Measurements from ENCODE around the gene FBLN2.

The FBLN2 gene

DNA sequence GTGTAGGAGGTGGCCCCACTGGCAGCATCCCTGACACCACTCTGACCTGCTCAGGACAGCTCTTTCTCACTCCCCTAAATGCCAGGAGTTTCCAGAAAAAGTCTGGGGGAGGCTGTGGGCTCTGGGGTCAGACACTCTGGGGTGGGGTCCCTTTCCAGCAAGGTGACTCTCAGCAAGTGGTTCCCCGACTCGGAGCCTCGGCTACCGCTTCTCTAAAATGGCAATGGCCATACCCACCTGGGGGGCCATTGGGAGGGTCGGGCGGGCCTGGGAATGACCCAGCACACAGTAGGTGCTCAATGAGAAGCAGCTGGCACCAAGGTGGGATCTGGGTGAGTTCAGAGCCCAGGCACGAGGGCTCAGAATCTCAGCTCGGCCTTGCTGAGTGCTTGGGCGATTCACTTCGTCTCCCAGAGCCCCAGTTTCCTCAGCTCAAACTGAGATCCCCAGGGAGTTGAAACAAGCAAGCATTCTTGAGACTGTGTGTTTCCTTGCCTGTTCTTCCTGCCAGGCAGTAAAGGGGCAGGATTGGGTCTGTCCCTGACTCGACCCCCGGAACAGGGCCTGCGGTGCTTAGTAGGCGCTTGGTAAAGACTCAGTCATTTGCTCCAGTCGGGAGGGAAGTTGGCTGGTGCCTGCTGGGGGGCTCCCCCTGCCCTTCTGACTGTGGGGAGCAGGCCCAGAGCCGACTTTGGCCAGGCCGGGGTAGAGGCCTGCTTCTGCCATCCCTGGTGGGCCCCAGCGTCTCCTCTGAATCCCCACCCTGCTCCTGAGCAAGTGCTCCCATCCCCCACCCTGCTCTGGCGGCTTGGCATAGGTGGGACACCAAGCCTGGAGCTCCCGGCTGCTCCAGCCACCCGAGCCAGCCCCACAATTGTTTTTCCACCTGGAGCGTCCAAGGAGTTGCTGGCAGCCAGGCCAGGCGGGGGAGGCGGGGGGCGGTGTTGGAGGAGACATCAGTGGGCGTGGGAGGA, 32.9 kb upstream of the FBLN2 start:
- no peak overlapping the region for H3K27ac ChIP-seq (ENCODE audit: low read length)
- H3K9ac ChIP-seq (ENCODE audit: low read length) = no peak overlapping the region
- peaks cover 21% of the 10 kb centered on the region for H3K27me3 ChIP-seq (ENCODE audit: low read depth, low read length)
- H4K20me1 ChIP-seq (ENCODE audit: insufficient read depth, low read length) = no peaks in the 10 kb centered on the region
- no peak for TF ChIP-seq EZH2phosphoT487 (IDR thresholded peaks at IDR 0.05; ENCODE audit: low read depth)
- TF ChIP-seq, protein P1, sequence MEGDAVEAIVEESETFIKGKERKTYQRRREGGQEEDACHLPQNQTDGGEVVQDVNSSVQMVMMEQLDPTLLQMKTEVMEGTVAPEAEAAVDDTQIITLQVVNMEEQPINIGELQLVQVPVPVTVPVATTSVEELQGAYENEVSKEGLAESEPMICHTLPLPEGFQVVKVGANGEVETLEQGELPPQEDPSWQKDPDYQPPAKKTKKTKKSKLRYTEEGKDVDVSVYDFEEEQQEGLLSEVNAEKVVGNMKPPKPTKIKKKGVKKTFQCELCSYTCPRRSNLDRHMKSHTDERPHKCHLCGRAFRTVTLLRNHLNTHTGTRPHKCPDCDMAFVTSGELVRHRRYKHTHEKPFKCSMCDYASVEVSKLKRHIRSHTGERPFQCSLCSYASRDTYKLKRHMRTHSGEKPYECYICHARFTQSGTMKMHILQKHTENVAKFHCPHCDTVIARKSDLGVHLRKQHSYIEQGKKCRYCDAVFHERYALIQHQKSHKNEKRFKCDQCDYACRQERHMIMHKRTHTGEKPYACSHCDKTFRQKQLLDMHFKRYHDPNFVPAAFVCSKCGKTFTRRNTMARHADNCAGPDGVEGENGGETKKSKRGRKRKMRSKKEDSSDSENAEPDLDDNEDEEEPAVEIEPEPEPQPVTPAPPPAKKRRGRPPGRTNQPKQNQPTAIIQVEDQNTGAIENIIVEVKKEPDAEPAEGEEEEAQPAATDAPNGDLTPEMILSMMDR (IDR thresholded peaks at IDR 0.05; ENCODE audit: low read depth, low read length) = no peak
- peaks cover 11% of the 10 kb centered on the region for H3K4me1 ChIP-seq (ENCODE audit: low read length)
- no peak overlapping the region for H2AFZ ChIP-seq (ENCODE audit: low read depth, low read length)
- H3K9me3 ChIP-seq (ENCODE audit: insufficient read depth, low read length) = no peaks in the 10 kb centered on the region
- no peak overlapping the region for H3K4me3 ChIP-seq (ENCODE audit: low read length)
- H3K36me3 ChIP-seq (replicated peaks; ENCODE audit: low read depth, low read length) = no peaks in the 10 kb centered on the region
- H3K79me2 ChIP-seq (ENCODE audit: low read length) = no peaks in the 10 kb centered on the region
- H3K4me2 ChIP-seq (ENCODE audit: low read length) = no peak overlapping the region

DNA sequence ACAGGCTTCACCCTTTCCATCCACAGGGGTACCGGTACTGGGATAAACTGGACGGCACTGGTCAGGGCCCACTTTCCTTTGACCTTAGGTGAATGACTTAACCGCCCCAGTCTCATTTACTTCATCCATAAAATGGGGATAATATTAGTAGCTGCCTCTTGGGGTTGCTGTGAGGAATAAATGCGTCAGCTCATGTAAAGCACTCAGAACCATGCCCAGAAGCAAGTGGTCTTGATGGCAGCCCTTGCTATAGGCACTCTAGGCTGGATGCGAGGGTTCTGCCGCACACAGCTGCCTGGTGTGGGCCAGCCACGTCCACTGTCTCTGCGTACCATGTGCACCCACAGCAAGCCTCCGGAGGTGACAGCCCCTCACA, 32.2 kb upstream of the FBLN2 start:
- no peaks in the 10 kb centered on the region for H3K9me3 ChIP-seq (ENCODE audit: insufficient read depth, low read length)
- no peaks in the 10 kb centered on the region for H3K79me2 ChIP-seq (ENCODE audit: low read length)
- H3K27me3 ChIP-seq (ENCODE audit: low read depth, low read length) = peaks cover 21% of the 10 kb centered on the region
- no peak overlapping the region for H2AFZ ChIP-seq (ENCODE audit: low read depth, low read length)
- H3K4me3 ChIP-seq (ENCODE audit: low read length) = no peak overlapping the region
- no peaks in the 10 kb centered on the region for H3K36me3 ChIP-seq (replicated peaks; ENCODE audit: low read depth, low read length)
- H3K4me1 ChIP-seq (ENCODE audit: low read length) = peaks cover 11% of the 10 kb centered on the region
- H3K4me2 ChIP-seq (ENCODE audit: low read length) = no peak overlapping the region
- TF ChIP-seq, protein P1 (IDR thresholded peaks at IDR 0.05; ENCODE audit: low read depth, low read length) = no peak
- no peak for TF ChIP-seq EZH2phosphoT487 (IDR thresholded peaks at IDR 0.05; ENCODE audit: low read depth)
- H3K9ac ChIP-seq (ENCODE audit: low read length) = no peak overlapping the region
- H4K20me1 ChIP-seq (ENCODE audit: insufficient read depth, low read length) = no peaks in the 10 kb centered on the region
- H3K27ac ChIP-seq (ENCODE audit: low read length) = no peak overlapping the region

DNA sequence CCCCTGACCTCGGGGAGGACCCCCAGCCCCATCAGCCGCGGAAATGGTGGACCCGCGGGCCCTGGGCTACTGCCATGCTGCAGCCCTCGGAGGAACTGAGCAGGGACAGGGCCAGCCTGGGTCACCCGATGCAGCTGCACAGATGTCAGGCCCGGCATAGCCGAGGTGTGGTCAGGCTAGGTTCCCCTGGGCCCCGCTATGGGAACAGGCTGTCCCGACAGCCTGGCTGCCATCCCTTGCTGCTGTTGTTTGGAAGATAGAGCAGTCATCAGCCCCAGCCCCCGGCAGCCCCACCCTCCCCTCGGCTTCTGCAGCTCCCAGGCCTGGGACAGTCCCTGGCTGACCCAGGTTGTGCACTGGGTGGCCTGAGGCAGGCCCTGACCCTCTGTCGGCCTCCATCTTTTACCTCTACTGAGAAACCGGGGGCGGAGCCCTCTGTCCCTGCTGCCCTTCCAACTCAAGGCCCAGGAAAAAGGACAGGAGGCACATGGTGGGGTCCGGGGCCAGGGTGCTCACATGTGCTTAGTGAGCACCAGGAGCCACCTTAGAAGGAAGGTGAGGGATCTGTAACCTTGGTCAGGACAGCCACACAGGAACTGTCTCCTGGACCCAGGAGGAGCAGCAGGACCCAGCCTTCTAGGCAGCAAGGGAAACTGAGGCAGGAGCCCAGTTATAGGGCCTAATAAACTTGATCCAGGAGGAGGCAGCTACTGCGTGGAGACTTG, 31.5 kb upstream of the FBLN2 start:
- H3K4me1 ChIP-seq (ENCODE audit: low read length) = peaks cover 9% of the 10 kb centered on the region
- H2AFZ ChIP-seq (ENCODE audit: low read depth, low read length) = no peak overlapping the region
- no peak overlapping the region for H3K4me2 ChIP-seq (ENCODE audit: low read length)
- no peaks in the 10 kb centered on the region for H3K79me2 ChIP-seq (ENCODE audit: low read length)
- no peak for TF ChIP-seq EZH2phosphoT487 (IDR thresholded peaks at IDR 0.05; ENCODE audit: low read depth)
- TF ChIP-seq, protein P1 (IDR thresholded peaks at IDR 0.05; ENCODE audit: low read depth, low read length) = no peak
- H3K4me3 ChIP-seq (ENCODE audit: low read length) = no peak overlapping the region
- no peak overlapping the region for H3K9ac ChIP-seq (ENCODE audit: low read length)
- H4K20me1 ChIP-seq (ENCODE audit: insufficient read depth, low read length) = no peaks in the 10 kb centered on the region
- H3K27me3 ChIP-seq (ENCODE audit: low read depth, low read length) = peaks cover 24% of the 10 kb centered on the region
- H3K27ac ChIP-seq (ENCODE audit: low read length) = no peak overlapping the region
- H3K36me3 ChIP-seq (replicated peaks; ENCODE audit: low read depth, low read length) = no peaks in the 10 kb centered on the region
- no peaks in the 10 kb centered on the region for H3K9me3 ChIP-seq (ENCODE audit: insufficient read depth, low read length)

DNA sequence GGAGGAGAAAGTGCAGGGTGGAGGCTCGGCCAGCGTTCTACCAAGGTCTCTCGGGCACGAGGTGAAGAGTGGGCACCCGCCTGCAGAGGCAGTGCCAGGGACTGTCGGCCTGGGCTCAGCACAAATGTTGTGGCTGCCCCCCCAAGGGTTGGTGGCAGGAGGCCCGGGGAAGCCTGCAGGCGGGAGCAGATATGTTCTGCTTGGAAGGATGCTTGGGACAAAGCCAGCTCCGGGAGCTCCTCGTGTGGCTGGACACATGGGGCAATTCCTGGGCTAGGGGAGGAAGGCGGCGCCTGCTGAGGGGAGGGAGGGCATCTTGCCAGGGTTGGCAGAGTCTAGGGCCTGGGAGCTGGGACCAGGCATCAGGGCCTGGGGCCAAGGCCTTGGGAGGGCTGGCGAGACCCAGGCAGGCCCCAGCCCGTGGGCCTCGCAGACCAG, 30.4 kb upstream of the FBLN2 start:
- H2AFZ ChIP-seq (ENCODE audit: low read depth, low read length) = no peak overlapping the region
- TF ChIP-seq, protein P1 (IDR thresholded peaks at IDR 0.05; ENCODE audit: low read depth, low read length) = no peak
- TF ChIP-seq EZH2phosphoT487 (IDR thresholded peaks at IDR 0.05; ENCODE audit: low read depth) = no peak
- H3K4me2 ChIP-seq (ENCODE audit: low read length) = no peak overlapping the region
- H3K36me3 ChIP-seq (replicated peaks; ENCODE audit: low read depth, low read length) = no peaks in the 10 kb centered on the region
- no peaks in the 10 kb centered on the region for H3K9me3 ChIP-seq (ENCODE audit: insufficient read depth, low read length)
- no peak overlapping the region for H3K4me3 ChIP-seq (ENCODE audit: low read length)
- H3K9ac ChIP-seq (ENCODE audit: low read length) = no peak overlapping the region
- H3K79me2 ChIP-seq (ENCODE audit: low read length) = no peaks in the 10 kb centered on the region
- H3K4me1 ChIP-seq (ENCODE audit: low read length) = no peaks in the 10 kb centered on the region
- no peaks in the 10 kb centered on the region for H4K20me1 ChIP-seq (ENCODE audit: insufficient read depth, low read length)
- peaks cover 30% of the 10 kb centered on the region for H3K27me3 ChIP-seq (ENCODE audit: low read depth, low read length)
- no peak overlapping the region for H3K27ac ChIP-seq (ENCODE audit: low read length)
